ENCODE data around the gene CYP39A1.

The CYP39A1 gene

GRCh38 chr6:46652603-46653438, at the start of gene CYP39A1, which contains the start of gene SLC25A27:
CYP39A1 (minus strand) TSS chr6:46652818; CDS start chr6:46652582, 236 bp downstream.
SLC25A27 (plus strand) TSS chr6:46652975; CDS start chr6:46653193, 218 bp downstream.
- peak; percentile 87 for DNase-seq
- in situ Hi-C loops (cut with MboI; ENCODE audit: low pct_unique_long_range_greater_than_20kb, low sequenced_read_pairs), result no loop called here

DNA sequence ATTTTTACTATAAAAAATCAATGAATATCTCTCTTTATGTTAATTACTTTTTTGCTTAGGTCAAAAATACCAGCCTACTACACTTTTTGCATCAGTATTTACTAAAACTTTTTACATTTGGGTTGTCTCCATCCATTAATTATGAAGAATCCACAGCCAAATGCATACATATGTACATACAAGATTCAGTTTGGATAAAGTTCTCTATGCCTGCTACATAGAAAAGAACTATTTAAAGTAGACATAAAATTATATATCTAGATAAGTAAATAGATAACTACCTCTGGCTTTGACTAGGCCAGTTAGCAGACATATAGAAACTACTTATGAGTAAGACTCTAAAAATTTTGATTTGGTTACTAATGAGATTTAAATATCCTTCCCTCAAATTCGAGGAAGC, 47.4 kb upstream of the CYP39A1 start:
- in situ Hi-C loops (cut with MboI; ENCODE audit: low pct_unique_long_range_greater_than_20kb, low sequenced_read_pairs), result no loop called here
- no peak for DNase-seq

GRCh38 chr6:46690911-46691451, 38.4 kb upstream of the CYP39A1 start:
- no peak for DNase-seq
- in situ Hi-C loops (cut with MboI; ENCODE audit: low pct_unique_long_range_greater_than_20kb, low sequenced_read_pairs), result no loop called here

DNA sequence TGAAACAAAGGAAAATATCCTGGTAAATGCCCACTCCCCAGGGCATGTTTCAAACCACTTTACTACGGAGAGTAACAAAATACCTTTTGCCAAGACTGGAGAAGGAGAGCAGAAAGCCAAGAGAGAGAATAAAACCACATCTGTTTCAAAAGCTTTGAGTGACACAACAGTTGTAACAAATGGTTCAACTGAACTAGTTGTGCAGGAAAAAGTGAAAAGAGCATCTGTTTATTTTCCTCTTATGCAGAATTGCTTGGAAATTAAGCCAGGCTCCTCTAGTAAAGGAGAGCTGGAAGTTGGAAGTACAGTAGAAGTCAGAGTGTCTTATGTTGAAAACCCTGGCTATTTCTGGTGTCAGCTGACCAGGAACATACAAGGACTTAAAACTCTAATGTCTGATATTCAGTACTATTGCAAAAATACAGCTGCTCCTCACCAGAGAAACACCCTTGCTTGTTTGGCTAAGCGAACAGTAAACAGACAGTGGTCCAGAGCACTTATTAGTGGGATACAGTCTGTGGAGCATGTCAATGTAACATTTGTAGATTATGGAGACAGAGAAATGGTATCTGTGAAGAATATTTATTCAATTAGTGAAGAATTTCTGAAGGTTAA, 37.6 kb upstream of the CYP39A1 start:
- DNase-seq, result no peak
- in situ Hi-C loops (cut with MboI; ENCODE audit: low pct_unique_long_range_greater_than_20kb, low sequenced_read_pairs), result no loop called here

GRCh38 chr6:46689657-46690056, 37.0 kb upstream of the CYP39A1 start:
- in situ Hi-C loops (cut with MboI; ENCODE audit: low pct_unique_long_range_greater_than_20kb, low sequenced_read_pairs), result no loop called here
- DNase-seq, result no peak

- in situ Hi-C loops (cut with MboI; ENCODE audit: low pct_unique_long_range_greater_than_20kb, low sequenced_read_pairs), result no loop called here
- no peak for DNase-seq
Observed at GRCh38 chr6:46688966-46689335, 36.3 kb upstream of the CYP39A1 start.

DNA sequence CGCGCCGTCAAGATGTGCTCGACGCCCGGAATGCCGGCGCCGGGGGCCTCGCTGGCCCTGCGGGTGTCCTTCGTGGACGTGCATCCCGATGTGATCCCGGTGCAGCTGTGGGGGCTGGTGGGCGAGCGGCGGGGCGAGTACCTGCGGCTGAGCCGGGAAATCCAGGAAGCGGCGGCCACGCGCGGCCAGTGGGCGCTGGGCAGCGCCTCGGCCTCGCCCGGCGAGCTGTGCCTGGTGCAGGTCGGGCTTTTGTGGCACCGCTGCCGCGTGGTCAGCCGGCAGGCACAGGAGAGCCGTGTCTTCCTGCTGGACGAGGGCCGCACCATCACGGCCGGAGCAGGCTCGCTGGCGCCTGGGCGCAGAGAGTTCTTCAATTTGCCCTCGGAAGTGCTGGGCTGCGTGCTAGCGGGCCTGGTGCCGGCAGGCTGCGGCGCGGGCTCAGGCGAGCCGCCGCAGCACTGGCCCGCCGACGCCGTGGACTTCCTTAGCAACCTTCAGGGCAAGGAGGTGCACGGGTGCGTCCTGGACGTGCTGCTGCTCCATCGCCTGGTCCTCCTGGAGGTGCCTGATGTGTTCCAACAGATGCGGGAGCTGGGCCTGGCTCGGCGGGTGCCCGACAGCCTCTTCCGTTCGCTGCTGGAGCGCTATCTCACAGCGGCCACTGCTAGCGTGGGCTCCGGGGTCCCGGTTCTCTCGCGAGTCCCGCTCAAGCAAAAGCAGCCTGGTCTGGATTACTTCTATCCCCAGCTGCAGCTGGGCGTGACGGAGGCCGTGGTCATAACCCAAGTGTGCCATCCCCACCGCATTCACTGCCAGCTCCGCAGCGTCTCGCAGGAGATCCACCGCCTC, 35.7 kb upstream of the CYP39A1 start:
- in situ Hi-C loops (cut with MboI; ENCODE audit: low pct_unique_long_range_greater_than_20kb, low sequenced_read_pairs), result no loop called here
- no peak for DNase-seq

DNA sequence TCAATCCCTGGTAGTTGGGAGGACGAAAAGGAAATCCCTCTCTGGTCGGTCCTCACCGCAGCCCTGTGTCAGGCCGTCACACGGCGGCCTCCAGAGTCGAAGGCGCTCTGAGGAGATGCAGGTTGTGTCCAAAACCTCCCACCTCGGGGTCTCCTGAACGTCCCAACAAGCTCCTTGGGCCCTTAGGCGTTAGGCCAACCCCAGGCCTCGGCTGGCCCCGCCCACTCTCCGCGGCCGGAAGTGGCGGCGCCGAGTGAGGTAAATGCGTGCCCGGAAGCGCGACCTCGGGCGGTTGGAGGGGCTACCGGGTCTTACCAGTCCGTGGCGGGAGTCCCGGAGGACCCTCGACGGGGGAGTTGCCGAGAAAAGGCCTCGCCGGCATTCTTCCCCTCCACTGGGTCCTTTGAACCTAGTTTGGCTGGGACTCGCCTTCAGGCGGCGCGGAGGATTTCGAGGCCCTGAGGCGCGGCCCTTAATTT, 35.0 kb upstream of the CYP39A1 start, which contains the start of gene TDRD6:
TSS of gene TDRD6 (plus strand) at position 267 of the 479 bp plus-strand sequence. CDS start 244 bp downstream, outside the sequence.
- DNase-seq, result no peak
- in situ Hi-C loops (cut with MboI; ENCODE audit: low pct_unique_long_range_greater_than_20kb, low sequenced_read_pairs), result no loop called here

GRCh38 chr6:46684771-46685170, 32.2 kb upstream of the CYP39A1 start:
- no peak for DNase-seq
- in situ Hi-C loops (cut with MboI; ENCODE audit: low pct_unique_long_range_greater_than_20kb, low sequenced_read_pairs), result no loop called here

DNA sequence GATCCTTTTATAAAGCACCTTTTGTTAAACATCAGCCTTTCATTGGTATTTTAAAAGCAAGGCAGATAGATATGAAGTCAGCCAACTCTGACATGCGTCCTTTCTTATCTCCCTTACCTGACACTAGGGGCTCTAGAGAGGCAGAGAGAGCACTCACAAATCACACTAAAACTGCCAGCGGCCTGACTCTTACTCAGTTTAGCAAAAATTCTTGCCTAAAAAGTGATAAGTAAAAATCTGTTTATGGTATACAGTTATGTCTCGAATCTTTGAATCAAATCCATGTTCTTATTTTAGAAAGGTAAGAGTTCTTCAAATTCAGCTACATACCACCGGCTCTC, 24.7 kb upstream of the CYP39A1 start:
- in situ Hi-C loops (cut with MboI; ENCODE audit: low pct_unique_long_range_greater_than_20kb, low sequenced_read_pairs), result no loop called here
- DNase-seq, result peak; percentile 31

GRCh38 chr6:46676604-46677313, 24.1 kb upstream of the CYP39A1 start:
- DNase-seq, result no peak
- in situ Hi-C loops (cut with MboI; ENCODE audit: low pct_unique_long_range_greater_than_20kb, low sequenced_read_pairs), result no loop called here

- in situ Hi-C loops (cut with MboI; ENCODE audit: low pct_unique_long_range_greater_than_20kb, low sequenced_read_pairs), result no loop called here
- no peak for DNase-seq
Observed at GRCh38 chr6:46674410-46674809, 21.8 kb upstream of the CYP39A1 start.

- in situ Hi-C loops (cut with MboI; ENCODE audit: low pct_unique_long_range_greater_than_20kb, low sequenced_read_pairs), result no loop called here
- no peak for DNase-seq
Observed at GRCh38 chr6:46667377-46667776, 14.8 kb upstream of the CYP39A1 start.

DNA sequence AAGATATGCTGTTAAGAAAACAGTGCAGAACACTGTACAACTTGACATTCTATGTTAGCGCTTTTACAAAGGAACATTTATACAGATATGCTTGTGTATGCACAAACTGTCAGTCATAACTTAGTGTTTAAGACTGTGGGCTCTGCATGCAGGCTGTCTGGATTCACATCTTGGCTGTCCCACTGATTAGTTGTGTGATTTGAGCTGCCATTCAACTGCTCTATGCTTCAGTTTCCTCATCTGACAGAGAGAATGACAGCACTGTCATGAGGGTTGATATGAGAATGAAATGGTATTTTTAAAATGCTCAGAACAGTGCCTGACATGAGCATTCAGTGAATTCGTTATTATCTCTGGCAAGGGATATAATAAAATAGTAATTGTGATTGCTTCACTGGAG, 8.9 kb upstream of the CYP39A1 start:
- no peak for DNase-seq

GRCh38 chr6:46657642-46658041, 5.0 kb upstream of the CYP39A1 start:
- DNase-seq, result no peak

More for the DNA sequence above, 8.9 kb upstream of the CYP39A1 start:
- in situ Hi-C loops (cut with MboI; ENCODE audit: low pct_unique_long_range_greater_than_20kb, low sequenced_read_pairs), result no loop called here

GRCh38 chr6:46655803-46656202, 3.2 kb upstream of the CYP39A1 start:
- in situ Hi-C loops (cut with MboI; ENCODE audit: low pct_unique_long_range_greater_than_20kb, low sequenced_read_pairs), result no loop called here
- DNase-seq, result peak; percentile 11

More at GRCh38 chr6:46657642-46658041, 5.0 kb upstream of the CYP39A1 start:
- in situ Hi-C loops (cut with MboI; ENCODE audit: low pct_unique_long_range_greater_than_20kb, low sequenced_read_pairs), result no loop called here

DNA sequence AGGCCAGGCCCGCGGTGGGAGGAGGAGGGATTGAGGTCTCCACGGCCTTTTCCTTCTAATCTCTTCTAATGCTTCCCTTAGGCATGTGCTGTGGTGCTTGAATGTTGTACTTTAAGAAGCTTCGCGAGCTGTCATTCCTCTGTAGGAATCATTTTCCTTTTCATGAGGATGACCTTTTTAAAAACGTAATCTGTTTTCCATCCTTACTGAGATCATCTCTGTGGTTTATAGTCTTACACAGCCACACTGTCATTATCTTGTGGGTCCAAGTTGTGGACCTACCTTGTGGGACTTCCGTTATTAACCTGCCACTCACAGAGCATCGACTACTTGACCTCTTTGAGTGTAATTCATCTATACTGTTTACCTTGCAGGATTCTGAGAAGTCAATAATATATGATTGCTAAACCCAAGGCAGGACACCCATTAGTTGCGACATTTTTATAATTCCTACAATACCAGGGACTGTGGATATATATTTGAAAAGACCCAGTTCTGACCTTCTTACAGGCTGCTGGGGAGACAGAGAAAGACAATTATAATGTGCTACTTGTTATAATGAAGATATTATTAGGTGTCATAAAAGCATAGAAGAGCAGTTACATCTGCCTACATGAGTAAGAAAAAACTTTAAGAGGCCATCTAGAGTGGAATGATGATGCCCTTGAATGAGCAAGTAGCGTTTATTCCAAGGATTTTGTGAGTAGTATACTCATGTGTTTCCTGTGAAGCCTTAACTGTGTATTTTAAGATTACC, 999 bp upstream of the CYP39A1 start:
- no peak for DNase-seq
- in situ Hi-C loops (cut with MboI; ENCODE audit: low pct_unique_long_range_greater_than_20kb, low sequenced_read_pairs), result no loop called here

GRCh38 chr6:46652232-46652602, 401 bp downstream of the CYP39A1 start:
- in situ Hi-C loops (cut with MboI; ENCODE audit: low pct_unique_long_range_greater_than_20kb, low sequenced_read_pairs), result no loop called here
- no peak for DNase-seq

Data from KBM-7 (cell line).